GM23338 (cell line): ENCODE measurements around the gene KCNQ1OT1. TPM values are rescaled to one million over a fixed set of nuclear protein-coding genes. Genes with fewer than 3 reads are reported as not detected.

Source experiments
- ATAC-seq: fragments of 200-7000 bp; cut with Tn5 transposase; 3 replicates; pipeline ENCODE4 v1.9.1; 2020
- DNase-seq: peaks from one replicate; pipeline ENCODE4 v3.0.0-alpha.2; 2015; ENCODE audit warnings: low spot score
- H2AFZ ChIP-seq: fragments of 200-600 bp; sonication (generic); 2 replicates; pipeline ENCODE4 v1.8.0; 2016; ENCODE audit warnings: antibody characterized with exemption, mild to moderate bottlenecking, moderate library complexity
- H3F3A ChIP-seq: fragments of 200-600 bp; sonication (generic); replicated peaks from 2 replicates; pipeline ENCODE4 v1.8.0; 2017; ENCODE audit warnings: antibody characterized with exemption, mixed run types, low read depth
- H3K27ac ChIP-seq: fragments of 200-600 bp; sonication (generic); 2 replicates; pipeline ENCODE4 v1.6.1; 2016; ENCODE audit warnings: low read depth
- H3K27me3 ChIP-seq: fragments of 200-600 bp; sonication (generic); 2 replicates; pipeline ENCODE4 v1.8.0; 2016; ENCODE audit warnings: mild to moderate bottlenecking, mixed run types, moderate library complexity; ENCODE audit not compliant: insufficient read depth
- H3K36me3 ChIP-seq: fragments of 200-600 bp; sonication (generic); 2 replicates; pipeline ENCODE4 v1.8.0; 2016; ENCODE audit warnings: mild to moderate bottlenecking; ENCODE audit not compliant: insufficient read depth
- H3K4me1 ChIP-seq: fragments of 200-600 bp; sonication (generic); 2 replicates; pipeline ENCODE4 v1.8.0; 2016; ENCODE audit warnings: mild to moderate bottlenecking, moderate library complexity; ENCODE audit not compliant: insufficient read depth
- H3K4me2 ChIP-seq: fragments of 200-600 bp; sonication (generic); 2 replicates; pipeline ENCODE4 v1.7.1; 2017; ENCODE audit warnings: mixed run types
- H3K4me3 ChIP-seq: fragments of 200-600 bp; sonication (generic); 2 replicates; pipeline ENCODE4 v1.6.1; 2016; ENCODE audit warnings: mixed run types
- H3K79me2 ChIP-seq: fragments of 200-600 bp; sonication (generic); replicated peaks from 2 replicates; pipeline ENCODE4 v1.8.0; 2017; ENCODE audit warnings: mild to moderate bottlenecking; ENCODE audit not compliant: insufficient read depth
- H3K9me2 ChIP-seq: fragments of 200-600 bp; sonication (generic); 2 replicates; pipeline ENCODE4 v1.8.0; 2017; ENCODE audit not compliant: insufficient read depth
- H4K20me1 ChIP-seq: fragments of 200-600 bp; sonication (generic); replicated peaks from 2 replicates; pipeline ENCODE4 v1.8.0; 2017; ENCODE audit warnings: mild to moderate bottlenecking; ENCODE audit not compliant: insufficient read depth
- H3K27ac Mint-ChIP-seq: 2 replicates; pipeline ENCODE4 v1.8.0; 2020; ENCODE audit warnings: inconsistent platforms, mild to moderate bottlenecking, moderate library complexity, mixed read lengths
- H3K27me3 Mint-ChIP-seq: 3 replicates; pipeline ENCODE4 v1.8.0; 2022; ENCODE audit warnings: low read depth, mild to moderate bottlenecking, moderate library complexity, mixed read lengths, inconsistent platforms; ENCODE audit not compliant: insufficient read depth, poor library complexity
- H3K36me3 Mint-ChIP-seq: 3 replicates; pipeline ENCODE4 v1.8.0; 2021; ENCODE audit warnings: low read depth, mild to moderate bottlenecking, inconsistent platforms, moderate library complexity, mixed read lengths
- H3K4me1 Mint-ChIP-seq: 3 replicates; pipeline ENCODE4 v1.8.0; 2020; ENCODE audit warnings: mild to moderate bottlenecking, inconsistent platforms, mixed read lengths
- H3K4me3 Mint-ChIP-seq: 3 replicates; pipeline ENCODE4 v1.8.0; 2021; ENCODE audit warnings: moderate library complexity, mild to moderate bottlenecking, inconsistent platforms, mixed read lengths
- H3K9me3 Mint-ChIP-seq: 3 replicates; pipeline ENCODE4 v1.8.0; 2020; ENCODE audit warnings: moderate library complexity, mild to moderate bottlenecking, inconsistent platforms, mixed read lengths
- CREB1 ChIP-seq: fragments of 250-450 bp; sonication (Bioruptor Pico); IDR thresholded peaks from 2 replicates; pipeline ENCODE4 v1.5.0; 2020; ENCODE audit warnings: low read depth, mild to moderate bottlenecking, moderate library complexity
- CTCF ChIP-seq, 2 experiments: fragments of 200-600 bp in 1 of 2; sonication (generic) in 1 of 2; conservative IDR thresholded peaks; 2 replicates each; pipeline versions ENCODE4 v1.5.1 to v1.6.1; 2016 to 2017; ENCODE audit warnings: antibody characterized with exemption in 2 of 2, low read depth in 2 of 2, mild to moderate bottlenecking in 2 of 2, moderate library complexity in 1 of 2
- ETS1 ChIP-seq: IDR thresholded peaks from 2 replicates; pipeline ENCODE4 v1.6.1; 2016; ENCODE audit warnings: antibody characterized with exemption
- EZH2 ChIP-seq: fragments of 200-600 bp; sonication (generic); IDR thresholded peaks from one replicate; pipeline ENCODE4 v1.8.0; 2017; ENCODE audit warnings: antibody characterized with exemption, mild to moderate bottlenecking, low read depth; ENCODE audit not compliant: unreplicated experiment
- EZH2phosphoT487 ChIP-seq: fragments of 200-600 bp; sonication (generic); IDR thresholded peaks from one replicate; pipeline ENCODE4 v1.8.1; 2018; ENCODE audit warnings: antibody characterized with exemption; ENCODE audit not compliant: unreplicated experiment
- JUNB ChIP-seq: IDR thresholded peaks from one replicate; pipeline ENCODE4 v1.6.1; 2016; ENCODE audit warnings: antibody characterized with exemption; ENCODE audit not compliant: unreplicated experiment
- REST ChIP-seq: IDR thresholded peaks from one replicate; pipeline ENCODE4 v1.6.1; 2018; ENCODE audit warnings: antibody characterized with exemption; ENCODE audit not compliant: unreplicated experiment
- STAT1 ChIP-seq: IDR thresholded peaks from one replicate; pipeline ENCODE4 v1.6.1; 2016; ENCODE audit warnings: antibody characterized with exemption; ENCODE audit not compliant: unreplicated experiment
- ZNF114 ChIP-seq: fragments of 250-450 bp; sonication (Bioruptor Pico); IDR thresholded peaks from 2 replicates; pipeline ENCODE4 v1.5.0; 2020; ENCODE audit warnings: mild to moderate bottlenecking, moderate library complexity
- ZNF331 ChIP-seq: fragments of 250-450 bp; sonication (Bioruptor Pico); IDR thresholded peaks from 2 replicates; pipeline ENCODE4 v1.5.0; 2020; ENCODE audit warnings: low read depth, mild to moderate bottlenecking, moderate library complexity
- polyA plus RNA-seq: library from polyadenylated mRNA; unstranded; fragments of >200 nt; fragmentation: Nextera tagmentation; extraction: Ambion mirVana; gene quantifications from 2 replicates; pipeline ENCODE4 v1.2.1, GENCODE V29; 2016
- total RNA-seq: library from RNA; depleted of rRNA; stranded (reverse); fragments of >200 nt; shearing (Covaris generic); gene quantifications from 2 replicates; pipeline ENCODE4 v1.2.3, GENCODE V29; 2014

KCNQ1OT1 gene
- total and polyA plus RNA-seq, 2 experiments from 2014 or later, result 1.5 to 4.2 TPM

- no peak for TF ChIP-seq REST
- TF ChIP-seq JUNB, result no peak
- TF ChIP-seq ZNF331, result no peak
- no peak for TF ChIP-seq EZH2phosphoT487
- TF ChIP-seq CTCF (conservative IDR thresholded peaks at IDR 0.05; ENCODE audit: low read depth in 2 of 2), result no peak
- TF ChIP-seq STAT1, result no peak
These were observed 24.3 kb upstream of the KCNQ1OT1 start (continued) for GRCh38 chr11:2724104-2724503.

GRCh38 chr11:2722955-2723354, 23.2 kb upstream of the KCNQ1OT1 start:
- Mint-ChIP-seq H3K4me1 (peaks cover 42% of the 10 kb centered on the region), H3K27me3 (peaks cover 84% of the 10 kb centered on the region), H3K4me3 (no peak overlapping the region), H3K27ac (no peak overlapping the region), H3K9me3 (peaks cover 5% of the 10 kb centered on the region; the same call in 2 of the 3 replicates), H3K36me3 (no peaks in the 10 kb centered on the region)
- Histone ChIP-seq H3K9me2 (no peaks in the 10 kb centered on the region), H3K4me2 (no peak overlapping the region), H3K27ac (no peak overlapping the region), H3K27me3 (peaks cover 48% of the 10 kb centered on the region), H3K36me3 (no peaks in the 10 kb centered on the region), H4K20me1 (no peaks in the 10 kb centered on the region), H3K4me1 (peaks cover 29% of the 10 kb centered on the region), H3K4me3 (no peak overlapping the region), H3K79me2 (no peaks in the 10 kb centered on the region), H2AFZ (no peak overlapping the region), H3F3A (no peaks in the 10 kb centered on the region)
- no peak for TF ChIP-seq ZNF331
- DNase-seq (no peak), ATAC-seq (no peak)

GRCh38 chr11:2721210-2721916, 21.6 kb upstream of the KCNQ1OT1 start:
- DNase-seq (peak; percentile 33), ATAC-seq (peak; percentile 56)
- Histone ChIP-seq H4K20me1 (no peaks in the 10 kb centered on the region), H3K4me3 (0 out of 2 replicates have a peak overlapping the region, but pooled peaks have one; percentile 14), H3K36me3 (no peaks in the 10 kb centered on the region), H3K4me2 (peak overlapping the region; percentile 43; the same call in 1 of the 2 replicates), H3F3A (no peaks in the 10 kb centered on the region), H3K9me2 (no peaks in the 10 kb centered on the region), H3K27me3 (peaks cover 61% of the 10 kb centered on the region), H2AFZ (no peak overlapping the region), H3K4me1 (peaks cover 29% of the 10 kb centered on the region), H3K79me2 (no peaks in the 10 kb centered on the region), H3K27ac (no peak overlapping the region)
- Mint-ChIP-seq H3K27ac (no peak overlapping the region), H3K4me1 (peaks cover 46% of the 10 kb centered on the region), H3K27me3 (peaks cover 87% of the 10 kb centered on the region), H3K36me3 (no peaks in the 10 kb centered on the region), H3K9me3 (no peaks in the 10 kb centered on the region; the same call in 2 of the 3 replicates), H3K4me3 (no peak overlapping the region)
- TF ChIP-seq ETS1, result no peak
- no peak for TF ChIP-seq EZH2phosphoT487
- TF ChIP-seq EZH2, result no peak
- TF ChIP-seq CREB1 (CRISPR knock-in tag), result no peak
- TF ChIP-seq ZNF114 (CRISPR knock-in tag), result no peak
